Endothelial cell of umbilical vein (primary cell): ENCODE data around the gene SKIDA1. TPM values are rescaled to one million over a fixed set of nuclear protein-coding genes. Genes with fewer than 3 reads are reported as not detected.

Experiments used
- BruUV-seq: library from RNA; stranded (reverse); fragments of 400-500 nt; replicated peaks from 2 replicates; lab custom pipeline; 2021; lab: Mats Ljungman, UMichigan
- CTCF ChIA-PET: fragments of 300-600, 350-600 bp; sonication (Branson Sonifier 250); formaldehyde crosslinking; loops from one replicate; lab custom pipeline; 2021; ENCODE audit warnings: antibody characterized with exemption, inconsistent platforms; lab: Charles Lee
- POLR2A ChIA-PET: fragments of 300-600, 350-600 bp; sonication (Branson Sonifier 250); formaldehyde crosslinking; loops from one replicate; lab custom pipeline; 2021; ENCODE audit warnings: antibody characterized with exemption, inconsistent platforms; lab: Charles Lee
- DNase-seq: peaks from one replicate; pipeline ENCODE4 v3.0.0-alpha.2; 2011; ENCODE audit warnings: low read depth, low spot score
- FAIRE-seq: peaks from 2 replicates; lab custom pipeline; 2011; peaks lifted over from hg19 to GRCh38; lab: Jason Lieb, UNC
- H2AFZ ChIP-seq: 2 replicates; pipeline ENCODE4 v1.6.0; 2012; ENCODE audit warnings: low read depth, low read length, control low read depth, inconsistent platforms
- H3K27ac ChIP-seq: 2 replicates; pipeline ENCODE4 v1.5.1; 2011; ENCODE audit warnings: low read depth, mild to moderate bottlenecking, control low read depth, low read length, moderate library complexity; ENCODE audit not compliant: insufficient read depth
- H3K27me3 ChIP-seq, 2 experiments: 2 replicates each; pipeline versions ENCODE4 v1.6.0 to v1.6.1; 2011; ENCODE audit warnings: low read length in 2 of 2, mixed read lengths in 1 of 2; ENCODE audit not compliant: control insufficient read depth in 2 of 2, insufficient read depth in 2 of 2
- H3K36me3 ChIP-seq, 2 experiments: 2 replicates in 1 of 2; 3 replicates in 1 of 2; pipeline ENCODE4 v1.5.1; 2011; ENCODE audit warnings: low read length in 2 of 2, mild to moderate bottlenecking in 1 of 2, moderate library complexity in 1 of 2; ENCODE audit not compliant: control insufficient read depth in 2 of 2, insufficient read depth in 2 of 2; ENCODE audit errors: extremely low read depth in 1 of 2
- H3K4me1 ChIP-seq: 3 replicates; pipeline ENCODE4 v1.5.1; 2011; ENCODE audit warnings: mild to moderate bottlenecking, low read length; ENCODE audit not compliant: control insufficient read depth, insufficient read depth; ENCODE audit errors: extremely low read depth
- H3K4me2 ChIP-seq: 2 replicates; pipeline ENCODE4 v1.6.1; 2011; ENCODE audit warnings: low read length, control low read depth, mixed read lengths; ENCODE audit not compliant: insufficient read depth
- H3K4me3 ChIP-seq, 3 experiments: fragments of 200-600 bp in 1 of 3; sonication (generic), shearing (Covaris generic) in 1 of 3; replicated peaks in 1 of 3; 2 replicates each; pipeline ENCODE4 v1.5.1; 2011 to 2016; ENCODE audit warnings: control low read depth in 3 of 3, low read length in 3 of 3, mild to moderate bottlenecking in 2 of 3, inconsistent platforms in 1 of 3, low read depth in 1 of 3, moderate library complexity in 1 of 3; ENCODE audit not compliant: insufficient read depth in 1 of 3
- H3K79me2 ChIP-seq: 2 replicates; pipeline ENCODE4 v1.6.0; 2012; ENCODE audit warnings: low read length, inconsistent platforms; ENCODE audit not compliant: control insufficient read depth, insufficient read depth
- H3K9ac ChIP-seq: replicated peaks from 2 replicates; pipeline ENCODE3; 2011; ENCODE audit warnings: low read length, control low read depth; ENCODE audit not compliant: insufficient read depth; ENCODE audit errors: extremely low read depth
- H3K9me1 ChIP-seq: replicated peaks from 3 replicates; pipeline ENCODE4 v1.6.0; 2011; ENCODE audit warnings: mild to moderate bottlenecking, low read length; ENCODE audit not compliant: control insufficient read depth, insufficient read depth; ENCODE audit errors: extremely low read depth
- H3K9me3 ChIP-seq: replicated peaks from 2 replicates; pipeline ENCODE4 v1.5.1; 2012; ENCODE audit warnings: low read length, inconsistent platforms; ENCODE audit not compliant: control insufficient read depth, insufficient read depth
- H4K20me1 ChIP-seq: replicated peaks from 2 replicates; pipeline ENCODE3; 2011; ENCODE audit warnings: mild to moderate bottlenecking, low read length; ENCODE audit not compliant: control insufficient read depth, insufficient read depth; ENCODE audit errors: extremely low read depth
- EZH2 ChIP-seq: IDR thresholded peaks from 2 replicates; pipeline ENCODE4 v1.6.1; 2012; ENCODE audit warnings: borderline replicate concordance, low read depth, mild to moderate bottlenecking, moderate library complexity, low read length, inconsistent platforms; ENCODE audit not compliant: severe bottlenecking
- FOS ChIP-seq: IDR thresholded peaks from 2 replicates; pipeline ENCODE4 v1.6.1; 2011; ENCODE audit warnings: mild to moderate bottlenecking, low read length, moderate library complexity, borderline replicate concordance; ENCODE audit not compliant: insufficient read depth
- GATA2 ChIP-seq: IDR thresholded peaks from 2 replicates; pipeline ENCODE4 v1.7.0; 2011; ENCODE audit warnings: low read depth, mild to moderate bottlenecking, moderate library complexity, mixed read lengths, low read length; ENCODE audit not compliant: insufficient read length, insufficient read depth
- JUN ChIP-seq: IDR thresholded peaks from 2 replicates; pipeline ENCODE4 v1.6.1; 2011; ENCODE audit warnings: borderline replicate concordance, low read depth; ENCODE audit not compliant: insufficient read length, insufficient read depth
- MAX ChIP-seq: IDR thresholded peaks from 2 replicates; pipeline ENCODE4 v1.6.1; 2011; ENCODE audit not compliant: insufficient read depth, insufficient read length
- MYC ChIP-seq: IDR thresholded peaks from one replicate; pipeline ENCODE4 v1.6.1; 2011; ENCODE audit warnings: mild to moderate bottlenecking, low read depth, low read length
- POLR2A ChIP-seq: IDR thresholded peaks from 2 replicates; pipeline ENCODE4 v1.6.1; 2012; ENCODE audit warnings: low read depth, mild to moderate bottlenecking, control low read depth, low read length
- POLR2AphosphoS5 ChIP-seq: IDR thresholded peaks from 2 replicates; pipeline ENCODE4 v1.6.1; 2012; ENCODE audit warnings: low read depth, mild to moderate bottlenecking, control low read depth, low read length, moderate library complexity; ENCODE audit not compliant: insufficient read depth
- dilution Hi-C: fragments of 300-500 bp; cut with MboI; formaldehyde crosslinking; loops from one replicate; pipeline ENCODE4 v1.15.0; 2019; ENCODE audit warnings: low sequenced_read_pairs; ENCODE audit not compliant: extremely low pct_ligation_motif_present
- intact Hi-C: fragments of 100-400 bp; cut with micrococcal nuclease; formaldehyde crosslinking; loops from one replicate; pipeline ENCODE4 v1.10.0; 2022
- polyA plus RNA-seq, 4 experiments: library from polyadenylated mRNA; depleted of rRNA in 3 of 4; stranded (reverse) in 3 of 4; unstranded in 1 of 4; fragments of >200 nt; gene quantifications; 2 replicates each; pipeline versions ENCODE4 v1.2.1 to v1.2.3, GENCODE V29; 2011 to 2012; ENCODE audit warnings: missing spikeins in 1 of 4
- total RNA-seq: library from RNA; stranded (reverse); gene quantifications from 2 replicates; pipeline ENCODE4 v1.2.3, GENCODE V29; 2021
- TF ChIP-seq, protein P1 (sequence below), 2 donors: IDR thresholded peaks; 1 replicate in 1 of 2; 2 replicates in 1 of 2; pipeline ENCODE4 v1.5.1; 2011; ENCODE audit warnings: low read length in 2 of 2, mild to moderate bottlenecking in 2 of 2, moderate library complexity in 2 of 2, control low read depth in 1 of 2, inconsistent platforms in 1 of 2, low read depth in 1 of 2; ENCODE audit not compliant: insufficient read depth in 1 of 2; ENCODE audit errors: extremely low read depth in 1 of 2

SKIDA1 gene
- total and polyA plus RNA-seq, 2 donors (not counting 3 experiments of a cell fraction or from before 2014, with no cell fraction given) = 0.21 to 0.71 TPM

GRCh38 chr10:21535494-21535965 lies 10.0 kb upstream of the SKIDA1 start:
- Histone ChIP-seq H3K79me2 (peaks cover 28% of the 10 kb centered on the region), H3K27me3 (no peaks in the 10 kb centered on the region), H3K27ac (peak overlapping the region; percentile 20), H3K9ac (peak overlapping the region; percentile 30), H3K36me3 (peaks cover 2 to 4% of the 10 kb centered on the region in 2 experiments), H3K9me3 (no peaks in the 10 kb centered on the region), H4K20me1 (no peaks in the 10 kb centered on the region), H3K4me2 (peak overlapping the region; percentile 79), H3K9me1 (no peaks in the 10 kb centered on the region), H3K4me3 (peak overlapping the region; percentile 59 to 93 (median 59)), H2AFZ (no peak overlapping the region), H3K4me1 (peaks cover 15% of the 10 kb centered on the region)
- DNase-seq (peak; percentile 28), FAIRE-seq (no peak)
- TF ChIP-seq, protein P1, sequence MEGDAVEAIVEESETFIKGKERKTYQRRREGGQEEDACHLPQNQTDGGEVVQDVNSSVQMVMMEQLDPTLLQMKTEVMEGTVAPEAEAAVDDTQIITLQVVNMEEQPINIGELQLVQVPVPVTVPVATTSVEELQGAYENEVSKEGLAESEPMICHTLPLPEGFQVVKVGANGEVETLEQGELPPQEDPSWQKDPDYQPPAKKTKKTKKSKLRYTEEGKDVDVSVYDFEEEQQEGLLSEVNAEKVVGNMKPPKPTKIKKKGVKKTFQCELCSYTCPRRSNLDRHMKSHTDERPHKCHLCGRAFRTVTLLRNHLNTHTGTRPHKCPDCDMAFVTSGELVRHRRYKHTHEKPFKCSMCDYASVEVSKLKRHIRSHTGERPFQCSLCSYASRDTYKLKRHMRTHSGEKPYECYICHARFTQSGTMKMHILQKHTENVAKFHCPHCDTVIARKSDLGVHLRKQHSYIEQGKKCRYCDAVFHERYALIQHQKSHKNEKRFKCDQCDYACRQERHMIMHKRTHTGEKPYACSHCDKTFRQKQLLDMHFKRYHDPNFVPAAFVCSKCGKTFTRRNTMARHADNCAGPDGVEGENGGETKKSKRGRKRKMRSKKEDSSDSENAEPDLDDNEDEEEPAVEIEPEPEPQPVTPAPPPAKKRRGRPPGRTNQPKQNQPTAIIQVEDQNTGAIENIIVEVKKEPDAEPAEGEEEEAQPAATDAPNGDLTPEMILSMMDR (IDR thresholded peaks at IDR 0.05; ENCODE audit: extremely low read depth in 1 of 2, insufficient read depth in 1 of 2, low read depth in 1 of 2, low read length in 2 of 2) = no peak
- ChIA-PET CTCF (no interaction called here), POLR2A (no interaction called here)
- intact Hi-C loops = loop anchor here (5.0 kb wide), 1 partner anchor 678 kb away; no protein-coding TSS in a partner anchor
- no TSS peak for BruUV-seq
- dilution Hi-C loops = no loop called here

DNA sequence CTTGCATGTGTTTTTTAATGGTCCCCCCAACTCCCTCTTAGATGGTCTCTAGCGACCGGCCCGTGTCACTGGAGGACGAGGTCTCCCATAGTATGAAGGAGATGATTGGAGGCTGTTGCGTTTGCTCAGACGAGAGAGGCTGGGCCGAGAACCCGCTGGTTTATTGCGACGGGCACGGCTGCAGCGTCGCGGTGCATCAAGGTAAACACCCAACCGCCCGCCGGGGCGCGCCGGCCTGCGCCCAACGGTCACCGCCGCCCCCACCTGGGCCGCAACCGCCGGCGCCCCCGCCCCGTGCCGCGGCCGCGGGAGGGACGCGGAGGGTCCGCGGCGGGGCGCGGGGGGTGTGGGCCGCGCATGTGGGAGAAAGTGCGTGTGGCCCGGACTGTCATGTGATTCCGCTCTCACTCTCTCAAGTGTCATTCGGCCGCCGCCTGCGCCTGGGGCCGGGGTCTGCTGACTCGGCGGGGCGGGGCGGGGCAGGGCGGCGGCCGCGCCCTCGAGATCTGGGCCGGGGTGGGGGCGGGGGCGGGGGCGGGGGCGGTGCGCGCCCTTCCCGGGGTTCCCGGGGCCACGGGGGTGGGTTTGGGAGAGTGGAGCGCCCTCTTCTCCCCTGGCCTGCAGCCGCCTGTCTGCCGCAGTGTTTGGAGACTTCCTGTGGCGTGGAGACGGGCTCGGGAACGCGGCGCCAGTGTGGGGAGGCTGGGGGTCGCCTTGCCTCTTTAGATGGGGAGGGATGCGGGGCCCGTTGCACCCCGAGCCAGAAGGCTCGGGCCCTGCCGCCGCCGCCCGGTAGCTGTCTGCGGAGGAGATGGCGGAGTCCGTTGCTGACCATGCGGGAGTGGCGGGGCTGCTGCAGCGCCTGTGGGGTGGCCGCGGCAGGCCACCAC lies 9.4 kb upstream of the SKIDA1 start:
- Histone ChIP-seq H3K9ac (peak overlapping the region; percentile 75), H2AFZ (peak overlapping the region; percentile 50), H3K4me2 (peak overlapping the region; percentile 79), H3K9me3 (no peaks in the 10 kb centered on the region), H3K36me3 (peaks cover 0 to 2% of the 10 kb centered on the region in 2 experiments), H4K20me1 (no peaks in the 10 kb centered on the region), H3K79me2 (peaks cover 28% of the 10 kb centered on the region), H3K4me3 (peak overlapping the region; percentile 80 to 93 (median 83)), H3K27me3 (no peaks in the 10 kb centered on the region), H3K27ac (peak overlapping the region; percentile 23), H3K4me1 (peaks cover 15% of the 10 kb centered on the region), H3K9me1 (no peaks in the 10 kb centered on the region)
- DNase-seq (peak; percentile 38), FAIRE-seq (no peak)
- ChIA-PET CTCF (no interaction called here), POLR2A (no interaction called here)
- BruUV-seq = no TSS peak
- TF ChIP-seq JUN (no peak), POLR2A (no peak), FOS (no peak), MAX (no peak), EZH2 (no peak), GATA2 (no peak), MYC (no peak), POLR2AphosphoS5 (no peak)
- TF ChIP-seq, protein P1 (IDR thresholded peaks at IDR 0.05; ENCODE audit: extremely low read depth in 1 of 2, insufficient read depth in 1 of 2, low read depth in 1 of 2, low read length in 2 of 2) = no peak
- intact Hi-C loops (loop anchor here (1.0 to 5.0 kb wide), 6 partner anchors 9 to 678 kb away; no protein-coding TSS in a partner anchor), dilution Hi-C loops (no loop called here)
